GM19023 (cell line): Measurements from ENCODE around the gene EIF5B.
"Not testable (repeated sequence)": the region's sequence is repeated elsewhere in the genome, so short reads cannot be mapped to it uniquely, and the experiment has no call there.

Source experiments
- ATAC-seq: cut with Tn5 transposase; IDR thresholded peaks from one replicate; pipeline ENCODE4 v1.9.1; 2021; ENCODE audit warnings: mild to moderate bottlenecking, moderate library complexity; ENCODE audit not compliant: unreplicated experiment

The EIF5B gene

GRCh38 chr2:99337113-99338028 is at the start of gene EIF5B:
TSS of gene EIF5B (plus strand) at chr2:99337389. CDS start at chr2:99337555, 166 bp downstream.
- peak; percentile 57 for ATAC-seq

- ATAC-seq, result no peak
Measured at GRCh38 chr2:99297994-99298393, 39.2 kb upstream of the EIF5B start.

GRCh38 chr2:99299580-99299979 is 37.6 kb upstream of the EIF5B start:
- no peak for ATAC-seq

- ATAC-seq, result not testable (repeated sequence)
Measured at GRCh38 chr2:99301097-99301496, 36.1 kb upstream of the EIF5B start, which contains the start of gene LYG1. TSS of gene LYG1 (minus strand) at chr2:99301197. CDS start at chr2:99295670, 5,527 bp downstream.

GRCh38 chr2:99317161-99317872 is 19.9 kb upstream of the EIF5B start:
- ATAC-seq, result no peak

- not testable (repeated sequence) for ATAC-seq
Measured at GRCh38 chr2:99317873-99318200, 19.4 kb upstream of the EIF5B start.

- ATAC-seq, result no peak
Measured at GRCh38 chr2:99325384-99325783, 11.8 kb upstream of the EIF5B start.

- ATAC-seq, result peak; percentile 77
Measured at GRCh38 chr2:99335911-99336803, 1.0 kb upstream of the EIF5B start, which contains the start of gene TXNDC9. TSS of gene TXNDC9 (minus strand) at chr2:99336333. CDS start at chr2:99333210, 3,123 bp downstream.

GRCh38 chr2:99336804-99337112 is 431 bp upstream of the EIF5B start:
- ATAC-seq, result peak; percentile 3

GRCh38 chr2:99338029-99338585 is 918 bp downstream of the EIF5B start:
- ATAC-seq, result no peak

- ATAC-seq, result no peak
Measured at GRCh38 chr2:99340669-99341236, 3.6 kb downstream of the EIF5B start.

- no peak for ATAC-seq
Measured at GRCh38 chr2:99342536-99342935, 5.3 kb downstream of the EIF5B start.

- ATAC-seq, result not testable (repeated sequence)
Measured at GRCh38 chr2:99345446-99345845, 8.3 kb downstream of the EIF5B start.

- ATAC-seq, result no peak
Measured at GRCh38 chr2:99346218-99346617, 9.0 kb downstream of the EIF5B start.

- ATAC-seq, result no peak
Measured at GRCh38 chr2:99348173-99348572, 11.0 kb downstream of the EIF5B start.

GRCh38 chr2:99350194-99350593 is 13.0 kb downstream of the EIF5B start:
- ATAC-seq, result no peak

- no peak for ATAC-seq
Measured at GRCh38 chr2:99354070-99354469, 16.9 kb downstream of the EIF5B start.

GRCh38 chr2:99354825-99355224 is 17.6 kb downstream of the EIF5B start:
- ATAC-seq, result not testable (repeated sequence)

GRCh38 chr2:99356853-99357252 is 19.7 kb downstream of the EIF5B start:
- no peak for ATAC-seq

GRCh38 chr2:99365661-99366060 is 28.5 kb downstream of the EIF5B start:
- no peak for ATAC-seq
